Adrenal gland (tissue), 5 donors: ENCODE results near the gene SPATA18.

Source experiments
- POLR2A ChIP-seq, 2 donors: fragments of 450-650 bp; IDR thresholded peaks; one replicate each; pipeline ENCODE4 v1.6.1; 2017; ENCODE audit warnings: antibody characterized with exemption in 2 of 2, mild to moderate bottlenecking in 2 of 2, moderate library complexity in 1 of 2
- TF ChIP-seq, protein P1 (sequence below), 6 experiments: fragments of 450-650 bp in 4 of 6; fragments of 200-600 bp in 2 of 6; sonication (generic) in 1 of 6; IDR thresholded peaks; 1 replicate in 5 of 6; 2 replicates in 1 of 6; pipeline versions ENCODE4 v1.5.1 to v1.8.0; 2016 to 2021; ENCODE audit warnings: antibody characterized with exemption in 6 of 6, mild to moderate bottlenecking in 2 of 6, moderate library complexity in 1 of 6
- donor health status: DM: no; HTN: no; CAD: no.

DNA sequence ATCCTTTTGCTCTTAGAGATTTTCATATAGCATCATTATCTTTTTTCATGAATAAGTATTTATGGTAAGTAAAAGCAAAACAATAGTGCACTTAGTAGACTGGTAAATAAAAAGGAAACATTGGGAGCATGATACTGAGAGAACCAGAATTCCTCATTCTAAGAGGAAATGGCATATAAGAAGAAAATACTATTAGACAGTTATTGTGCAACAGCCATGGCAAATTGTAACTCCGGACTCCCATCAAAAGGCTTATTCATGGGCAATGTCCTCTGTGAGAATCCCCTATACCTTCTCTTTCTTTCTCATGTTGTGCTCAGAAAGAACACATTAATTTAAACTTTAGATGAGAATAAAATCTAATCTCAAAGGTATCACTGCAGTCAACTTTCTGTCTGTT is 42.4 kb downstream of the SPATA18 start:
- TF ChIP-seq, protein P1, sequence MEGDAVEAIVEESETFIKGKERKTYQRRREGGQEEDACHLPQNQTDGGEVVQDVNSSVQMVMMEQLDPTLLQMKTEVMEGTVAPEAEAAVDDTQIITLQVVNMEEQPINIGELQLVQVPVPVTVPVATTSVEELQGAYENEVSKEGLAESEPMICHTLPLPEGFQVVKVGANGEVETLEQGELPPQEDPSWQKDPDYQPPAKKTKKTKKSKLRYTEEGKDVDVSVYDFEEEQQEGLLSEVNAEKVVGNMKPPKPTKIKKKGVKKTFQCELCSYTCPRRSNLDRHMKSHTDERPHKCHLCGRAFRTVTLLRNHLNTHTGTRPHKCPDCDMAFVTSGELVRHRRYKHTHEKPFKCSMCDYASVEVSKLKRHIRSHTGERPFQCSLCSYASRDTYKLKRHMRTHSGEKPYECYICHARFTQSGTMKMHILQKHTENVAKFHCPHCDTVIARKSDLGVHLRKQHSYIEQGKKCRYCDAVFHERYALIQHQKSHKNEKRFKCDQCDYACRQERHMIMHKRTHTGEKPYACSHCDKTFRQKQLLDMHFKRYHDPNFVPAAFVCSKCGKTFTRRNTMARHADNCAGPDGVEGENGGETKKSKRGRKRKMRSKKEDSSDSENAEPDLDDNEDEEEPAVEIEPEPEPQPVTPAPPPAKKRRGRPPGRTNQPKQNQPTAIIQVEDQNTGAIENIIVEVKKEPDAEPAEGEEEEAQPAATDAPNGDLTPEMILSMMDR (IDR thresholded peaks at IDR 0.05), result no peak
- no peak for TF ChIP-seq POLR2A (IDR thresholded peaks at IDR 0.05)
